ENCODE measurements around the gene MUSK. TPM values are rescaled to one million over a fixed set of nuclear protein-coding genes. Genes with fewer than 3 reads are reported as not detected.

The MUSK gene
- total RNA-seq, 1 donor from 2014 or later, result not detected

DNA sequence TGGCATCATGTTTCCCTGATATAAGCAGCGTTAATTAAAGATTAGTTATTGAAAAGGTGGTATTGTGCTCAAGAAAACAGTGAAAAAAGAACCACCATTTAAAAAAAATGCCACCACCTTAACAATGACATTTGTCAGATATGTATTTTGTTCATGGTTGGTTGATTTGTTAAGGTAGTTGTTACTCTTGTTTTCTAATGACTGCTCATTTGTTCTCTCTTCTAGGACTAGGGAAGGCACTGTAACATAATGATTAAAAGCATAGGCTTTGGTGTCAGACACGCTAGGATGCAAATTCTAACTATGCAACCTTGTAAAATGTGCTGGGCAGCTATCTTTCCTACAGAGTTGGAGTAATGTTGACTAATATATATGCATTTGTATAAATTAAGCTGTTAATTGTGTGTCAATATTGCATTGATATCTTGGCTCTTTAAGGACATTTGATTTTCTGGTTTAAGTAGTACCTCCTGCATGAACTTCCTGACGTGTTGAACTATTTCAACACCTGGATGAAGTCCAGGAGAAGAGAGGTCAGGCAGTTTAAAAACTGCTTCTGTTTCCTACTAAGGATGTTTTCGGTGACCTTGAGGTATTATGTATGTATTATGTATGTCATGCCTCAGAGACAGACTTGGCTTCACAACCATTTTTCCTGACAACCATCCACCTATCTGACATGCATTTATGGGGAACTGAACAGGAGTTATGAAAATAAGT, 77.8 kb downstream of the MUSK start:
- Mint-ChIP-seq H3K4me3 (ENCODE audit: unreplicated experiment) (no peak overlapping the region), H3K36me3 (ENCODE audit: unreplicated experiment) (no peaks in the 10 kb centered on the region), H3K27ac (ENCODE audit: unreplicated experiment) (no peak overlapping the region), H3K27me3 (ENCODE audit: unreplicated experiment) (no peaks in the 10 kb centered on the region), H3K4me1 (ENCODE audit: low read depth, unreplicated experiment) (no peaks in the 10 kb centered on the region), H3K9me3 (ENCODE audit: unreplicated experiment) (no peaks in the 10 kb centered on the region)
- TF ChIP-seq, protein P1, sequence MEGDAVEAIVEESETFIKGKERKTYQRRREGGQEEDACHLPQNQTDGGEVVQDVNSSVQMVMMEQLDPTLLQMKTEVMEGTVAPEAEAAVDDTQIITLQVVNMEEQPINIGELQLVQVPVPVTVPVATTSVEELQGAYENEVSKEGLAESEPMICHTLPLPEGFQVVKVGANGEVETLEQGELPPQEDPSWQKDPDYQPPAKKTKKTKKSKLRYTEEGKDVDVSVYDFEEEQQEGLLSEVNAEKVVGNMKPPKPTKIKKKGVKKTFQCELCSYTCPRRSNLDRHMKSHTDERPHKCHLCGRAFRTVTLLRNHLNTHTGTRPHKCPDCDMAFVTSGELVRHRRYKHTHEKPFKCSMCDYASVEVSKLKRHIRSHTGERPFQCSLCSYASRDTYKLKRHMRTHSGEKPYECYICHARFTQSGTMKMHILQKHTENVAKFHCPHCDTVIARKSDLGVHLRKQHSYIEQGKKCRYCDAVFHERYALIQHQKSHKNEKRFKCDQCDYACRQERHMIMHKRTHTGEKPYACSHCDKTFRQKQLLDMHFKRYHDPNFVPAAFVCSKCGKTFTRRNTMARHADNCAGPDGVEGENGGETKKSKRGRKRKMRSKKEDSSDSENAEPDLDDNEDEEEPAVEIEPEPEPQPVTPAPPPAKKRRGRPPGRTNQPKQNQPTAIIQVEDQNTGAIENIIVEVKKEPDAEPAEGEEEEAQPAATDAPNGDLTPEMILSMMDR (IDR thresholded peaks at IDR 0.05; ENCODE audit: partially characterized antibody, unreplicated experiment), result no peak
- no peak for DNase-seq

- no peaks in the 10 kb centered on the region for H3K27me3 Mint-ChIP-seq (ENCODE audit: unreplicated experiment)
- no peaks in the 10 kb centered on the region for H3K4me1 Mint-ChIP-seq (ENCODE audit: low read depth, unreplicated experiment)
- H3K4me3 Mint-ChIP-seq (ENCODE audit: unreplicated experiment), result no peak overlapping the region
Measured at GRCh38 chr9:110748251-110748893, 79.8 kb downstream of the MUSK start.

DNA sequence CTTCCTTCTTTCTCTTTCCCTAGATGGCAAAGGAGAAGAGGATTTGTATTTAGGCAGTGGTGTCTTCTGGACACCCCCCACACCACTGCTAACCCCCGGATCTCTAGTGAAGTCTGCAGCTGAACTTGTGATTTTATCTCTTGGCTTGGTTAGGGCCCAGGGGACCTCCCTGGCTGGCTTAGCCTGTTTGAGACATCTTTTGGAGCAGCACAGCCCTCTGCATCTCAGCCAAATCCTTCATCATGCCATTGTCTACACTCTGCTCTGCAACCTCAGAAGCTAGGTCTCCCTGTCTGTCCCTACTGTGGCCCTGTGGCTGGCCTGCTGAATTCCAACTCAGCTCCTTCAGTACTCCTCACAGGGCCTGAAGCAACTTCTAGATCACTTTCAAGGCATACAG, 81.7 kb downstream of the MUSK start:
- H3K27ac Mint-ChIP-seq (ENCODE audit: unreplicated experiment), result no peak overlapping the region
- TF ChIP-seq, protein P1 (IDR thresholded peaks at IDR 0.05; ENCODE audit: partially characterized antibody, unreplicated experiment), result no peak
- peaks cover 1% of the 10 kb centered on the region for H3K9me3 Mint-ChIP-seq (ENCODE audit: unreplicated experiment)
- no peaks in the 10 kb centered on the region for H3K27me3 Mint-ChIP-seq (ENCODE audit: unreplicated experiment)
- H3K4me1 Mint-ChIP-seq (ENCODE audit: low read depth, unreplicated experiment), result no peaks in the 10 kb centered on the region
- H3K36me3 Mint-ChIP-seq (ENCODE audit: unreplicated experiment), result no peaks in the 10 kb centered on the region
- H3K4me3 Mint-ChIP-seq (ENCODE audit: unreplicated experiment), result no peak overlapping the region
- DNase-seq, result no peak

More at GRCh38 chr9:110748251-110748893, 79.8 kb downstream of the MUSK start:
- peaks cover 1% of the 10 kb centered on the region for H3K9me3 Mint-ChIP-seq (ENCODE audit: unreplicated experiment)
- TF ChIP-seq, protein P1 (IDR thresholded peaks at IDR 0.05; ENCODE audit: partially characterized antibody, unreplicated experiment), result no peak
- no peaks in the 10 kb centered on the region for H3K36me3 Mint-ChIP-seq (ENCODE audit: unreplicated experiment)
- no peak overlapping the region for H3K27ac Mint-ChIP-seq (ENCODE audit: unreplicated experiment)
- DNase-seq, result no peak

- Mint-ChIP-seq H3K9me3 (ENCODE audit: unreplicated experiment) (peaks cover 1% of the 10 kb centered on the region), H3K4me3 (ENCODE audit: unreplicated experiment) (no peak overlapping the region), H3K27me3 (ENCODE audit: unreplicated experiment) (no peaks in the 10 kb centered on the region), H3K27ac (ENCODE audit: unreplicated experiment) (no peak overlapping the region), H3K36me3 (ENCODE audit: unreplicated experiment) (no peaks in the 10 kb centered on the region), H3K4me1 (ENCODE audit: low read depth, unreplicated experiment) (no peaks in the 10 kb centered on the region)
- no peak for DNase-seq
- TF ChIP-seq, protein P1 (IDR thresholded peaks at IDR 0.05; ENCODE audit: partially characterized antibody, unreplicated experiment), result no peak
Measured at GRCh38 chr9:110751971-110752370, 83.4 kb downstream of the MUSK start.

GRCh38 chr9:110752766-110753165, 84.2 kb downstream of the MUSK start:
- no peak for DNase-seq
- Mint-ChIP-seq H3K4me1 (ENCODE audit: low read depth, unreplicated experiment) (no peaks in the 10 kb centered on the region), H3K36me3 (ENCODE audit: unreplicated experiment) (no peaks in the 10 kb centered on the region), H3K4me3 (ENCODE audit: unreplicated experiment) (no peak overlapping the region), H3K27ac (ENCODE audit: unreplicated experiment) (no peak overlapping the region), H3K9me3 (ENCODE audit: unreplicated experiment) (peaks cover 1% of the 10 kb centered on the region), H3K27me3 (ENCODE audit: unreplicated experiment) (no peaks in the 10 kb centered on the region)
- TF ChIP-seq, protein P1 (IDR thresholded peaks at IDR 0.05; ENCODE audit: partially characterized antibody, unreplicated experiment), result no peak
